Lower leg skin (tissue), 4 donors: ENCODE data around the gene INPP4A. TPM values are rescaled to one million over a fixed set of nuclear protein-coding genes. Genes with fewer than 3 reads are reported as not detected.

Source experiments
- DNase-seq, 2 donors: peaks; one replicate each; pipeline ENCODE4 v3.0.0-alpha.2; 2019; ENCODE audit warnings: low spot score in 2 of 2
- H3K4me3 ChIP-seq: fragments of 200-600 bp; sonication (generic); 2 replicates; pipeline ENCODE4 v1.5.1; 2017; ENCODE audit warnings: mild to moderate bottlenecking, low read depth; ENCODE audit not compliant: poor library complexity, severe bottlenecking
- POLR2A ChIP-seq, 2 donors: fragments of 450-650 bp; IDR thresholded peaks; one replicate each; pipeline ENCODE4 v1.6.1; 2016 to 2017; ENCODE audit warnings: antibody characterized with exemption in 2 of 2, mild to moderate bottlenecking in 1 of 2, moderate library complexity in 1 of 2
- WGBS, 2 donors: methylation state at CpG; one replicate each; pipeline ENCODE4 v1.1.5; 2018; 5-methylcytosine and 5-hydroxymethylcytosine counted together
- intact Hi-C: fragments of 100-400 bp; cut with DNase I; formaldehyde crosslinking; loops from one replicate; pipeline ENCODE4 v1.15.0; 2023; ENCODE audit warnings: low total_unique reads
- total RNA-seq, 4 donors: library from RNA; depleted of rRNA; stranded (reverse); fragments of >200 nt; gene quantifications; one replicate each; pipeline ENCODE4 v1.1.0, GENCODE V29; 2016
- TF ChIP-seq, protein P1 (sequence below), 3 donors: fragments of 450-650 bp; IDR thresholded peaks; one replicate each; pipeline ENCODE4 v1.5.1; 2016; ENCODE audit warnings: antibody characterized with exemption in 3 of 3, mild to moderate bottlenecking in 3 of 3, moderate library complexity in 2 of 3

INPP4A gene
- total RNA-seq, 4 donors from 2014 or later, result 6.7 to 15.5 (median 10.7) TPM

DNA sequence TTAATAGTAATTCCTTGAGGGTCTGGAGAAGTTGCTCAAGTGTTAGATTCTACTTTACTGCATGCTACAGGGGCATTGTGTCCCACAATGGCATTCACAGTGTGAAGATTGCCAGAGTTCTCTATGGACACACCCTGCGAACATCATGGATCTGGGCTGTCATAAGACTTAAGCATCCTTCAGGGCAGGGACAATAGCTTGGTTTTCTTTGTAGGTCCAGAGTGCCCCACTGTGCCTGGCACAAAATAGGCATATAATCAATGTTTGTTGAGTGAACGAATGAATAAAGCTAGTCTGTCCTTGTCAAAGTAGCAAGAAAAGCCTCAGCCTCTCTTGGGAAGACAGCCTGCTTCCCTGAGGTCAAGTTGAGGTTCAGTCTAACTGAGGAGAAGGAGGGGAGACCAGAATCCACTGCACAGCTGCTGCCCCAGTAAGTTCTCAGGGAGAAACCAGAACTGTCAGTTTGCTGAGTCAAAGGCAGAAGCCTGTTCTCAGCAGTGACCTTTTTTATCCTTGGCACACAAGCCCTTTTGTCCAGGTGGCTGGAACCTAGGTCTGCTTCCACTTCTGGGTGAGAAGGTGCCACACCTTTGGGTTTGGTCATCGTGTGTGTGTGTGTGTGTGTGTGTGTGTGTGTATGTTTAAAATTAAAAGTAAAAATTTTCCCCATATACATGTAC is 15.0 kb downstream of the INPP4A start:
- DNase-seq, result peak in 1 of 2 donors; percentile 34
- no peak for TF ChIP-seq POLR2A (IDR thresholded peaks at IDR 0.05)
- TF ChIP-seq, protein P1, sequence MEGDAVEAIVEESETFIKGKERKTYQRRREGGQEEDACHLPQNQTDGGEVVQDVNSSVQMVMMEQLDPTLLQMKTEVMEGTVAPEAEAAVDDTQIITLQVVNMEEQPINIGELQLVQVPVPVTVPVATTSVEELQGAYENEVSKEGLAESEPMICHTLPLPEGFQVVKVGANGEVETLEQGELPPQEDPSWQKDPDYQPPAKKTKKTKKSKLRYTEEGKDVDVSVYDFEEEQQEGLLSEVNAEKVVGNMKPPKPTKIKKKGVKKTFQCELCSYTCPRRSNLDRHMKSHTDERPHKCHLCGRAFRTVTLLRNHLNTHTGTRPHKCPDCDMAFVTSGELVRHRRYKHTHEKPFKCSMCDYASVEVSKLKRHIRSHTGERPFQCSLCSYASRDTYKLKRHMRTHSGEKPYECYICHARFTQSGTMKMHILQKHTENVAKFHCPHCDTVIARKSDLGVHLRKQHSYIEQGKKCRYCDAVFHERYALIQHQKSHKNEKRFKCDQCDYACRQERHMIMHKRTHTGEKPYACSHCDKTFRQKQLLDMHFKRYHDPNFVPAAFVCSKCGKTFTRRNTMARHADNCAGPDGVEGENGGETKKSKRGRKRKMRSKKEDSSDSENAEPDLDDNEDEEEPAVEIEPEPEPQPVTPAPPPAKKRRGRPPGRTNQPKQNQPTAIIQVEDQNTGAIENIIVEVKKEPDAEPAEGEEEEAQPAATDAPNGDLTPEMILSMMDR (IDR thresholded peaks at IDR 0.05), result no peak
- H3K4me3 ChIP-seq, result no peak overlapping the region
- intact Hi-C loops, result no loop called here
- WGBS, 2 donors, result 57 to 70% methylated on average over 3 of the region's 3 CpGs

DNA sequence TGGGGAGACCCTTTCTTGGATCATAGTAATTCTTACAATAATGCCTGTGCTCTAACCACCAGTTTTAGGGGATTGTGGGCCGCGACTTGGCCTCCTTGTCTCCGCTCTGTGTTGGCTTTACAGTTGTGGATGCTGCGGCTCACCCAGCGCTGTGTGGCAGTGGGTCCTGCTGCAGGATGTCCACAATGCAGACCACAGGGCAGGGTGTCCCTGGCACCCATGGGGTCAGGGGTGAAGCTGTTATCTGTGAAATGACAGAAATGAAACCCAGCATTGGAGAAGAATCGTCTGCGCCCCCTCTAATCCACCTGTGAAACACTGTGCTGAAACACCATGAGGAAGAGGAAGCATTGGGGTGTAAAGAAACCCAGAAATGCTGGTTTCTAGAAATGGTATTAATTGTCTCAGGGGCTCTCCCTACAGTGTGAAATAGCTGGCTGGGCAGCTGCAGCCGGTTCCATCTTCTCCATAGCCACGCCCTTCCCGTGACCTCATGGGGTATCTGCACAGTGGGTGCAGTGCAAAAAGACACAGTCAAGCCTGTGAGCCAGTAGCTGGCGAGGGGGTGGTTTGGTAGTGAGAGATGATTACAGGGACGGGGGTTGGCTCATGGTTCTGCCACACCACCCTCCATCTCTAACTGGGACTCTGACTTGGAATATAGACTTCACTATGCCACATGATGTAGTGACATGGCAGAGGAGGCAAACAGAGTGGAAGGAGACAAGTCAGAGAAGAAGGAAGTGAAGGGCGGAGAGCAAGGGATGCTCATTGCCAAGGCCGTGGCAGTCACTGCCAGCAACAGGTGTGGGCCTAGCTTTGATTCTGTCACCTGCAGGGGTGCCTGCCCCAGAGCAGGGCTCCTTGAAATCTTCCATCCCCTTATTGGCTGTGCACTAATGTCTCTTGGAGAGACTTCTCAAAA is 16.2 kb downstream of the INPP4A start:
- 80 to 84% methylated on average over 14 of the region's 14 CpGs for WGBS, 2 donors
- peak in 1 of 2 donors; percentile 84 for DNase-seq
- H3K4me3 ChIP-seq, result no peak overlapping the region
- intact Hi-C loops, result no loop called here
- no peak for TF ChIP-seq POLR2A (IDR thresholded peaks at IDR 0.05)
- TF ChIP-seq, protein P1 (IDR thresholded peaks at IDR 0.05), result no peak

- no peak overlapping the region for H3K4me3 ChIP-seq
- DNase-seq, result peak in 1 of 2 donors; percentile 59
- TF ChIP-seq, protein P1 (IDR thresholded peaks at IDR 0.05), result no peak
- TF ChIP-seq POLR2A (IDR thresholded peaks at IDR 0.05), result no peak
- WGBS, 2 donors, result 67 to 76% methylated on average over 6 of the region's 6 CpGs
- intact Hi-C loops, result no loop called here
Observed at GRCh38 chr2:98461498-98462049, 16.9 kb downstream of the INPP4A start.

DNA sequence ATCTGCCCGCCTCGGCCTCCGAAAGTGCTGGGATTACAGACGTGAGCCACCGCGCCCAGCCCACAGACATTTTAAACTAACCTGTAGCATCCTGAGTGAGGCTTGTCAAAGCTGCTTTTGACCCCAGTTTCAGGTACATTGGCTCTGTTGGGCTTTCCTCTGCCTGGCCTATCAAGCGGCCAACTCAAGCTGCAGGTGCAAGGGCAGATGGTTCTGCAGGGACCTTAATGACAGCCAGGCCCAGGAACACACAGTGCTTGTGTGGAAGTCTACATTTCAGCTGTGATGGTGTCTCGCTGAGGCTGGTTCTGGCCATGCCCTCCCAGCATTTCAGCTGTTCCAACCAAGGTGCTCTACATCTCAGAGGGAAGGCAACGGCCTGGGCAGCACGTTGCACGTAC is 18.4 kb downstream of the INPP4A start:
- no peak for TF ChIP-seq POLR2A (IDR thresholded peaks at IDR 0.05)
- TF ChIP-seq, protein P1 (IDR thresholded peaks at IDR 0.05), result no peak
- WGBS, 2 donors, result 94 to 96% methylated on average over 11 of the region's 11 CpGs
- H3K4me3 ChIP-seq, result no peak overlapping the region
- intact Hi-C loops, result no loop called here
- peak in 1 of 2 donors; percentile 42 for DNase-seq

DNA sequence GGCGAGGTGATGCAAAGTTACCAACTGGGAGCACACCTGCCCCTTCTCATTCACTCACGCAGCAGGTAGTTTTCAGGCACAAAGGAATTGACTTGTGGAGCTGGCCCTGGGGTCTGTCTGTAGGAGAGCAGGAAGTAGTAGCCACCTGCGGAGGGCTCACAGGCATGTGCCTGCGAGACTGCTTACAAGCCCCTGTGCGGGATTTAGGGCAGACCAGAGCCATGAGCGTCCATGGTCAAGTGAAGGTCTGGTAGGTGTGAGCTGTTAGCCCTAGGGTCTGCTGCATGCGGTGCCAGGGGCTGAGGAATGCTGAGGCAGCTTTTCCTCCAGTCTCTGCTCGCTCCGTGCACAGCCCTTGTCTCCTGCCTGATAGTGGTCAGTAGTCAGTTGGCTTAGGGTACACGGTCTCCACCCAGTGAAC is 18.9 kb downstream of the INPP4A start:
- TF ChIP-seq POLR2A (IDR thresholded peaks at IDR 0.05), result no peak
- TF ChIP-seq, protein P1 (IDR thresholded peaks at IDR 0.05), result no peak
- DNase-seq, result peak in 1 of 2 donors; percentile 60
- 90 to 93% methylated on average over 10 of the region's 10 CpGs for WGBS, 2 donors
- intact Hi-C loops, result no loop called here
- no peak overlapping the region for H3K4me3 ChIP-seq
